Breast epithelium (tissue), 3 donors: ENCODE data around the gene NACC2.

Source experiments
- CTCF ChIP-seq, 3 donors: fragments of 450-650 bp; IDR thresholded peaks; one replicate each; pipeline ENCODE4 v1.5.1; 2016 to 2017; ENCODE audit warnings: antibody characterized with exemption in 3 of 3, mild to moderate bottlenecking in 3 of 3, moderate library complexity in 3 of 3
- POLR2AphosphoS5 ChIP-seq, 3 donors: sonication (generic); formaldehyde crosslinking; IDR thresholded peaks; one replicate each; pipeline ENCODE4 v1.6.1; 2017; ENCODE audit warnings: antibody characterized with exemption in 3 of 3

- TF ChIP-seq CTCF (IDR thresholded peaks at IDR 0.05): no peak
- TF ChIP-seq POLR2AphosphoS5 (IDR thresholded peaks at IDR 0.05): no peak
These were observed 133.0 kb downstream of the NACC2 start for GRCh38 chr9:135961811-135962695.
